Panc1 (cell line): ENCODE measurements around the gene ZCCHC14. TPM values are rescaled to one million over a fixed set of nuclear protein-coding genes. Genes with fewer than 3 reads are reported as not detected.

Experiments
- ATAC-seq: fragments of 200-7000 bp; cut with Tn5 transposase; 2 replicates; pipeline ENCODE4 v1.9.1; 2020; ENCODE audit warnings: mild to moderate bottlenecking, moderate library complexity
- BruUV-seq: library from RNA; stranded (reverse); fragments of 400-500 nt; replicated peaks from 2 replicates; lab custom pipeline; 2021; lab: Mats Ljungman, UMichigan
- CTCF ChIA-PET: fragments of 300-600 bp; sonication (Branson Sonifier 250); formaldehyde crosslinking; loops from one replicate; lab custom pipeline; 2022; ENCODE audit warnings: antibody characterized with exemption; lab: Charles Lee
- POLR2A ChIA-PET: fragments of 300-600 bp; sonication (Branson Sonifier 250); formaldehyde crosslinking; loops from one replicate; lab custom pipeline; 2022; ENCODE audit warnings: antibody characterized with exemption; lab: Charles Lee
- DNase-seq: peaks from one replicate; pipeline ENCODE4 v3.0.0-alpha.2; 2010; ENCODE audit warnings: low read depth, low spot score
- H3K27ac ChIP-seq: 2 replicates; pipeline ENCODE4 v1.5.1; 2011; ENCODE audit warnings: mild to moderate bottlenecking, low read length, inconsistent platforms
- H3K27me3 ChIP-seq: fragments of 200-500 bp; sonication (Bioruptor generic); 2 replicates; pipeline ENCODE4 v1.6.0; 2014; ENCODE audit warnings: low read length, inconsistent platforms; ENCODE audit not compliant: control insufficient read depth, insufficient read depth
- H3K36me3 ChIP-seq: fragments of 200-500 bp; sonication (Bioruptor generic); 2 replicates; pipeline ENCODE4 v1.5.1; 2014; ENCODE audit warnings: inconsistent platforms, mild to moderate bottlenecking, low read length, moderate library complexity; ENCODE audit not compliant: control insufficient read depth, insufficient read depth
- H3K4me1 ChIP-seq: 2 replicates; pipeline ENCODE4 v1.5.1; 2011; ENCODE audit warnings: inconsistent platforms, mild to moderate bottlenecking, low read length, moderate library complexity; ENCODE audit not compliant: control insufficient read depth, insufficient read depth
- H3K4me3 ChIP-seq, 2 experiments: 2 replicates each; pipeline ENCODE4 v1.5.1; 2011 to 2012; ENCODE audit warnings: low read depth in 2 of 2, low read length in 2 of 2, mild to moderate bottlenecking in 2 of 2, inconsistent platforms in 1 of 2, moderate library complexity in 1 of 2
- H3K9me3 ChIP-seq: fragments of 200-500 bp; sonication (Bioruptor generic); 2 replicates; pipeline ENCODE4 v1.5.1; 2014; ENCODE audit warnings: low read depth, mild to moderate bottlenecking, inconsistent platforms, low read length, moderate library complexity; ENCODE audit not compliant: control insufficient read depth, insufficient read depth
- POLR2AphosphoS5 ChIP-seq: IDR thresholded peaks from 2 replicates; pipeline ENCODE4 v1.6.1; 2012; ENCODE audit warnings: mild to moderate bottlenecking, low read depth, low read length, moderate library complexity
- REST ChIP-seq, 2 experiments: IDR thresholded peaks; 2 replicates each; pipeline ENCODE4 v1.6.1; 2011 to 2012; ENCODE audit warnings: low read depth in 2 of 2, control low read depth in 1 of 2, low read length in 1 of 2, mild to moderate bottlenecking in 1 of 2, moderate library complexity in 1 of 2; ENCODE audit not compliant: insufficient read depth in 1 of 2
- SIN3A ChIP-seq: IDR thresholded peaks from 2 replicates; pipeline ENCODE4 v1.6.1; 2012; ENCODE audit warnings: low read depth, mild to moderate bottlenecking, low read length, moderate library complexity, borderline replicate concordance; ENCODE audit not compliant: insufficient read depth
- TCF7L2 ChIP-seq: IDR thresholded peaks from 2 replicates; pipeline ENCODE4 v1.6.1; 2011; ENCODE audit warnings: mild to moderate bottlenecking, low read depth, low read length, inconsistent platforms
- in situ Hi-C: cut with HindIII; loops from 2 replicates; pipeline ENCODE4 v1.10.0; 2016; ENCODE audit warnings: low sequenced_read_pairs, low pct_unique_long_range_greater_than_20kb
- intact Hi-C: fragments of 100-400 bp; cut with micrococcal nuclease; formaldehyde crosslinking; loops from one replicate; pipeline ENCODE4 v1.10.0; 2022; ENCODE audit not compliant: unreplicated experiment
- total RNA-seq: library from RNA; stranded (reverse); gene quantifications from one replicate; pipeline ENCODE4 v1.2.1, GENCODE V29; 2021; ENCODE audit not compliant: unreplicated experiment
- TF ChIP-seq, protein P1 (sequence below): fragments of 450-650 bp; IDR thresholded peaks from 2 replicates; pipeline ENCODE4 v1.5.1; 2017; ENCODE audit warnings: mild to moderate bottlenecking

ZCCHC14 gene
- total RNA-seq, 1 experiment from 2014 or later = 35.0 TPM

- H3K4me3 ChIP-seq = no peak overlapping the region
- H3K27ac ChIP-seq = no peak overlapping the region
- TF ChIP-seq, protein P1, sequence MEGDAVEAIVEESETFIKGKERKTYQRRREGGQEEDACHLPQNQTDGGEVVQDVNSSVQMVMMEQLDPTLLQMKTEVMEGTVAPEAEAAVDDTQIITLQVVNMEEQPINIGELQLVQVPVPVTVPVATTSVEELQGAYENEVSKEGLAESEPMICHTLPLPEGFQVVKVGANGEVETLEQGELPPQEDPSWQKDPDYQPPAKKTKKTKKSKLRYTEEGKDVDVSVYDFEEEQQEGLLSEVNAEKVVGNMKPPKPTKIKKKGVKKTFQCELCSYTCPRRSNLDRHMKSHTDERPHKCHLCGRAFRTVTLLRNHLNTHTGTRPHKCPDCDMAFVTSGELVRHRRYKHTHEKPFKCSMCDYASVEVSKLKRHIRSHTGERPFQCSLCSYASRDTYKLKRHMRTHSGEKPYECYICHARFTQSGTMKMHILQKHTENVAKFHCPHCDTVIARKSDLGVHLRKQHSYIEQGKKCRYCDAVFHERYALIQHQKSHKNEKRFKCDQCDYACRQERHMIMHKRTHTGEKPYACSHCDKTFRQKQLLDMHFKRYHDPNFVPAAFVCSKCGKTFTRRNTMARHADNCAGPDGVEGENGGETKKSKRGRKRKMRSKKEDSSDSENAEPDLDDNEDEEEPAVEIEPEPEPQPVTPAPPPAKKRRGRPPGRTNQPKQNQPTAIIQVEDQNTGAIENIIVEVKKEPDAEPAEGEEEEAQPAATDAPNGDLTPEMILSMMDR = no peak
- TF ChIP-seq TCF7L2 (no peak), SIN3A (no peak), POLR2AphosphoS5 (no peak), REST (IDR thresholded peaks at IDR 0.05; ENCODE audit: insufficient read depth in 1 of 2, low read depth in 2 of 2, low read length in 1 of 2) (no peak)
- no peaks in the 10 kb centered on the region for H3K27me3 ChIP-seq
- intact Hi-C loops (no loop called here), in situ Hi-C loops (no loop called here)
- no TSS peak for BruUV-seq
- H3K9me3 ChIP-seq = no peaks in the 10 kb centered on the region
- ChIA-PET CTCF (no interaction called here), POLR2A (no interaction called here)
- no peaks in the 10 kb centered on the region for H3K36me3 ChIP-seq
- DNase-seq (no peak), ATAC-seq (no peak)
- H3K4me1 ChIP-seq = no peaks in the 10 kb centered on the region
Measured at GRCh38 chr16:87540072-87540896, 47.5 kb upstream of the ZCCHC14 start.

- Histone ChIP-seq H3K4me3 (no peak overlapping the region), H3K4me1 (no peaks in the 10 kb centered on the region), H3K9me3 (no peaks in the 10 kb centered on the region), H3K27ac (no peak overlapping the region), H3K27me3 (no peaks in the 10 kb centered on the region), H3K36me3 (no peaks in the 10 kb centered on the region)
- TF ChIP-seq SIN3A (no peak), REST (IDR thresholded peaks at IDR 0.05; ENCODE audit: insufficient read depth in 1 of 2, low read depth in 2 of 2, low read length in 1 of 2) (no peak), POLR2AphosphoS5 (no peak), TCF7L2 (no peak)
- TF ChIP-seq, protein P1 = no peak
- in situ Hi-C loops (no loop called here), intact Hi-C loops (no loop called here)
- ChIA-PET CTCF (no interaction called here), POLR2A (no interaction called here)
- ATAC-seq (no peak), DNase-seq (no peak)
- BruUV-seq = no TSS peak
Measured at GRCh38 chr16:87539113-87539512, 46.3 kb upstream of the ZCCHC14 start.
